DND-41 (cell line): Measurements from ENCODE around the gene ELMO2.

Experiments
- CTCF ChIP-seq: IDR thresholded peaks from 2 replicates; pipeline ENCODE4 v1.5.1; 2012; ENCODE audit warnings: borderline replicate concordance, low read length, moderate library complexity, mild to moderate bottlenecking; ENCODE audit not compliant: poor library complexity, severe bottlenecking; ENCODE audit errors: extremely low read depth
- EZH2 ChIP-seq: IDR thresholded peaks from 3 replicates; pipeline ENCODE4 v1.6.1; 2012; ENCODE audit warnings: borderline replicate concordance, low read depth, mild to moderate bottlenecking, moderate library complexity, low read length, inconsistent platforms; ENCODE audit not compliant: severe bottlenecking

GRCh38 chr20:46376196-46376785, 30.1 kb downstream of the ELMO2 start:
- TF ChIP-seq CTCF (no peak), EZH2 (no peak)
